GM18517 (cell line): ENCODE results near the gene SGK2.
"Not testable (repeated sequence)": the region's sequence is repeated elsewhere in the genome, so short reads cannot be mapped to it uniquely, and the experiment has no call there.

Experiments used
- ATAC-seq: cut with Tn5 transposase; IDR thresholded peaks from one replicate; pipeline ENCODE4 v1.9.1; 2021; ENCODE audit warnings: mild to moderate bottlenecking, moderate library complexity; ENCODE audit not compliant: unreplicated experiment

SGK2 gene

GRCh38 chr20:43590392-43591303, 31.8 kb downstream of the SGK2 start, which contains the start of gene IFT52:
Gene IFT52 (plus strand): TSS chr20:43590937. CDS start chr20:43594699, 3,762 bp downstream.
- peak; percentile 93 for ATAC-seq

- ATAC-seq: not testable (repeated sequence)
Measured at GRCh38 chr20:43601960-43602359, 43.1 kb downstream of the SGK2 start.

GRCh38 chr20:43603124-43603523, 44.3 kb downstream of the SGK2 start:
- no peak for ATAC-seq

- ATAC-seq: no peak
Measured at GRCh38 chr20:43605715-43606114, 46.9 kb downstream of the SGK2 start.

GRCh38 chr20:43607278-43607677, 48.5 kb downstream of the SGK2 start:
- not testable (repeated sequence) for ATAC-seq

GRCh38 chr20:43631598-43631997, 72.8 kb downstream of the SGK2 start:
- no peak for ATAC-seq
